T47D (cell line): Measurements from ENCODE around the gene ZNF14.
"Not testable (repeated sequence)": the region's sequence is repeated elsewhere in the genome, so short reads cannot be mapped to it uniquely, and the experiment has no call there.

ENCODE experiments used
- DNase-seq, 2 experiments: peaks; one replicate each; pipeline versions ENCODE4 v3.0.0 to v3.0.0-alpha.2; 2011 to 2012; ENCODE audit warnings: low read depth in 1 of 2, low spot score in 1 of 2
- JUND ChIP-seq: IDR thresholded peaks from 2 replicates; pipeline ENCODE4 v1.6.1; 2012; ENCODE audit warnings: low read depth
- in situ Hi-C: cut with HindIII; loops from 2 replicates; pipeline ENCODE4 v1.10.0; 2016; ENCODE audit warnings: low sequenced_read_pairs, low pct_unique_long_range_greater_than_20kb

ZNF14 gene

DNA sequence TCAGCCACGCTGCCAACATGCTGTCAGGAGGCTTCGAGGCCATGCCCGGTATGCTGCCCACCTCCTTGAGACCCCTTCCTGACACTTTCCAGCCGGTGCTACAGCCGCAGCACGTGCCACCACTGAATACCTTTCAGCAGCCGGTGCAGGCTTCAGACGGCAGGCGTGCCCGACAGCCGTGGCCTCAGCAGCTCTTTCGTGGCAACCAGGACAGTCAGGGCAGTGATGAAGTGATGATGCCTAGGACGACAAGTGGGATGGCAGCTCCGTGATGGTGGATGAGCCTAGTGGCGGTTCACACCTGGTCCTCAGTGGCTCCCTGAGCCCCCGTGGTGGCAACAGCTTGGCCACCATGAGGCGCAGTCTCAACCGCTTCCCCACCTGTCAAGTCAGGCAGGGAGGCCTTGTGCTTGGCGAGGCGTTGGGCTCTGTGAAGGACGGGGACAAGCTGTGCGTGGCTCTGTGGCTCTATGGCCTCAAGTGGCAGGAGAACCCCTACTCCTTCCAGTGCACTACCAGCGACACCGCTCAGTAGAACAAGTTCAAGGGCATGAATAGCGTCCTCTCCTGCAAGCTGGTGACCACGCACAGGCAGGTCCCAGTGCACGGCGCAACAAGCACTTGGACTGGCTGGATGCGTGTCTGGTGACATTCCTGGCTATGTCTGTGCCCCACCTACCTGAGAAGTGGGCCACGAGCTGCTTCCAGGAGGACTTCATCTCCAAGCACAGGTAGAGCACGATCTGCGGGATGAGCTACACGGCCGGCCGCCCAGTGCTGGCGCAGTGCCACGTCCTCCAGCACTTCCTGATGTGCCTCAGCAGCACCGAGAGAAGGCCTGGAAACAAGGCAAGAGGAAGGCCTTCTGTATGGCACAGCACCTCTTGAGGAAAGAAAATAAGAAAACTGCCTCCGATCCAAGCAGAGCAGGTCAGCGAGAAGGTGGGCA lies 18.2 kb upstream of the ZNF14 start:
- in situ Hi-C loops: no loop called here
- no peak for DNase-seq
- TF ChIP-seq JUND: no peak

- DNase-seq: no peak
- in situ Hi-C loops: no loop called here
- no peak for TF ChIP-seq JUND
Observed at GRCh38 chr19:19749908-19750841, 17.3 kb upstream of the ZNF14 start.

- no peak for DNase-seq
- TF ChIP-seq JUND: no peak
- in situ Hi-C loops: no loop called here
Observed at GRCh38 chr19:19749117-19749907, 16.4 kb upstream of the ZNF14 start.

DNA sequence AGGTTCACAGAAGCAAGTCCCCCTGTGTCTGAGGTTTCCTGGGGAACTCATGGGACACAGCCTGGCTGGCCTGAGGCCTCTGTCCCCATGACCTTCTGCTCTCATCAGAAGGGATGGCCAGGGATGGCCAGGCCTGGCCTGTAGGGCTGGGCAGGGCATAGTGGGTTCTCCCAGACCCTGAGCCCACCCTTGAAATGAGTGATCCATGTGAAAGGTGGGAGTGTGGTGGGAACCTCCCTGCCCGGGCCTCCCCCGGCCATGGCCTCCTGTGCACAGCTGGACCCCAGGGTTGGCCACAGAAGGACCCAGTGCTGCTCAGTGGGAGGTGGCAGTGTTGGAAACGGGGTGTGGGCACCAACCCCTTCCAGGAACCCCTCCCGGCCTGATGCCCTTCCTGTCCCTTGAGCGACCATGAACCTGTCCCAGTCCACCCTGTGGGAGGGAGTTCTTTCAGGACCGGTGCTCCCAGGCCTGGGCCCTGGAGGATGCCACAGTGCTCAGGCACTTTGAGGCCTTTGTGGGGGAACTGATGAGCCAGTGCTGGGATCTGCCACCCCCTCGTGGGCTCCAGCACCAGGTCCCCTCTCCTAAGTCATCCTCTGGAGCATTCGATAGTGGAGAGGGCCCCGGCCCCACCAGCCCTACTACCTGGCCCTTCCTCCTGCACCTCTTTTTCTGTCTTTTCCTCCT lies 15.5 kb upstream of the ZNF14 start:
- DNase-seq: no peak
- TF ChIP-seq JUND: no peak
- in situ Hi-C loops: no loop called here

DNA sequence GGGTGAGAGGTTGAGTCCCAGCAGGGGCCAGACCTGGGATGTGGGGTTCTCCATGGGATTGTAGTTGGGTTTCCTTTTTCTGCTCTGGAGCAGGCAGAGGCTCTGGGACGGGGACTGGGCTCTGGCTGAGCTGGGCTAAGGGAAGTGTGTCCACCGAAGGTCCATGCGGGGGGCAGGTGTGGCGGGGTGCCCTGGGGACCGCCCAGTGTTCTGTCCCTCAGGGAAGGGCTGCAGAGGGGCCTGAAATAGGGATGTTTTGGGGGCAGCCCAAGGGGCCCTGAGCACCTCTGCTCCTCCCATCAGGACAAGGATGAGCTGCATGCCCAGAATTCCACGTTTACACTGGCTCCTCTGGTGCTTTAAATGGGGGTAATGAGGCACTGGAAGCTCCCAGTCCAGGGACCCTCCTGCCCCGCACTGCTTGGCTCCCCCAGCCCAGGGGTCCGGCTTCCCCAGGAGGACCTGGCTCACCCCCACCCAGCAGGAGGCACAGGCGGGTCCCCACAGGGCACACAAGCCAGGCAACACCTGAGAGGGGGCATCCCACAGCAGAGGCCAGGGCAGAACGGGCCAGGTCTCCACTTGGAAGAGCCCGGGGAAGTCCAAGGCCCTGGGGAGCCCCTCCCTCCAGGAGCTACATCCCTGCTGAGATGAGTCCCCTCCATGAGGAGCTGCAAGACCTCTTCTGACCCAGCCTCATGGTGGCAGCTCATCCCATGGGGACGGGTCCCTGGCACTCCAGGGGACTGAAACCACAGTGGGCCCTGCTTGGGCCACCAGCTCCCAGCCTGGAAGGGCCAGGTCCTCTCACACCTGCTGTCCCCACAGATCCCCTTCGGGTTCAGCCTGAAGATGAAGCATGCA lies 14.7 kb upstream of the ZNF14 start:
- TF ChIP-seq JUND: no peak
- no peak for DNase-seq
- in situ Hi-C loops: no loop called here

DNA sequence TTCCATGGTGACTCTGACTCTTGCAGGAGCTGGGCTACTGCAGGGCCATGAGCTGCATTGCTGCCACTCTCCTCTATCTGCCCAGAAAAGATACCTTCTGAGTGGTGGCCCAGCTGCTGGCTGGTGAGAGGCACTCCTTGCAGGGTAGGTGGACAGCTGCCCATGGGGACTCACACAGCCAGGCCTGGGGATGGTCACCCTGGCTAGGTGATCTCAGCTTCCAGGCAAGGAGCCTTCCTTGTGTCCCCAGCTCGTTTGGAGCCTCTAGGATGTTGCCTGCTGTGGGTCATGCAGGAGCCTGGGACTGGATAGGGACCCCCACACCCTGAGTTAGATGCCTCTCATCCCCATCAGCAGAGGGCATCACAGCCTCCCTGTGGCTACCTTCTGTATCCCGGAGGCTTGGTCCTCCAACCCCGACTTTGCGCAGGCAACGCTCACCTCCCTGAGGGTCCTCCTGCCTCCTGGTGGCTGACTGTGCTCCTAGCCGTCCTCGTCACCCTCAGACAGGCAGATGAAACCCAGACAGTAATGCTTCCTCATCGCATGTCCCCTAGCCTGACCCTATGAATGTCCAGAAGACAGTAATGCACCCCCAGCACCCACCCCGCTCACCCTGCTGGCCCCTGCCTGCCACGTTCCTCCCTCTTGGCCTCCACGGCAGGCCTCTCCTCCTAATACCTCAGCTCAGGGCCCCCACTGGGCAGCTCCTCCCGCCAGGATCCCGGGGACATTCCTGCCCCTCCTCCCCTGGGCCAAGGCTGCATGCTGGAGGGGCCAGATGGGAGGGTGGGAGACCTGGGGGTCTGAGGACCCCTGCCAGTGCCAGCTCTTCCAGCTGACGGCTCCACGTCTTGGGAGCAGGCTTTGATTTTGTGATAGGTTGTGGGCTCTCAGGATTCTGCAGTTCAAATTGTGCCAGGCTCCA lies 13.6 kb upstream of the ZNF14 start:
- TF ChIP-seq JUND: no peak
- in situ Hi-C loops: no loop called here
- DNase-seq: no peak

DNA sequence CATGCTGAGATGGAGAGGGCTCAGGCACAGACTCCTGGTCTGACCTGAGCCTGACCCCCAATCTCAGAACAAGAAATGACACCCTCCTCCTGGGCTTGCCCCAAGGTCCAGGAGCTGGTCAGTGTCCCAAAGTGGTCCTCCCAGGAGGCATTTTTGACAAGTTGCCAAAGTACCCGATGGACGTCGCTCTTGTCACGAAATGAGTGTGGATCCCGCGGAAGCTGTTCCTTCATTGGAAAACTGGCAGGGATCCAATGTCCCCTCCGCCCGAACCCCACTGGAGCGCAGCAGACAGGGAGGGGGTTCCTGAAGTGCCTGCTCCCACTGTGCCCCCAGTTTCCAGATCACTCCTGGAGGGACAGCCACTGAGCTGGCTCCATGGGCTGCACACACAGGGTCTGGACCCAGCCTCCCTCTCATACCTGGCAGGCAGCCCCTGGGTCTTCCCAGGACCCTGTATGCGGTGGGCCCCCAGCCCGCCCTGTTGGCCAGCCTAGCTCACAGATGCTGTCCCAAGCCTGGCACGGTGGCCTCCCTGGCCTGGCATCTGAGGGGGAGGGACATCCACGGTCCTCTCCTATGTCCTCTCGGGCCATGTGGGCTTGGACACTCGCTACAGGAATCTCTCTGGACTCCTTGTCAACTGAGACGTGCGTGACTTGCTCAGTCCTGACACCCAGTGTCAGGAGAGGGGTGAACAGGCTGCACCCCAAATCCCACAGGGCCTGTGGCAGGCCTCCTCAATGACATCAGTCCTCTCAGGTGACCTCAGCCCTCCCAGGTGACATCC lies 12.8 kb upstream of the ZNF14 start:
- TF ChIP-seq JUND: no peak
- in situ Hi-C loops: no loop called here
- DNase-seq: no peak

DNA sequence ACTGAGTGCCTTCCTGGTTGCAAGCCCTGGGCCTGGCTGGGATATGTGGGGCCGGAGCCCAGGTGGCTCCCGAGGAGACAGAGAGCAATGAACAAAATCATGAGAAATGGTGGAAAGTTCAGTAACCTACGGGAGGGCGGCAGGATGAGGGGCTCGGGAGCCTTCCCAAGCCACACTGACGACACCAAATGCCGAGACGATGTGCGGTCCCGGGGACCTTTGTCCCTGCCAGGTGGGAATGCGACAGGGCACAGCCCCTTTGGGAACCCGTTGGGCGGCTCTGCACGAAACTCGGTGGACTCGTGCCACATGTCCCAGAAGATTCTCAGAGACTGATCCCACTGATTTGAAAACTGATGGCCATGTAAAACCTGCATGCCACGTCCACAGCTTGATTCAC lies 11.7 kb upstream of the ZNF14 start:
- no peak for TF ChIP-seq JUND
- in situ Hi-C loops: no loop called here
- DNase-seq: no peak

DNA sequence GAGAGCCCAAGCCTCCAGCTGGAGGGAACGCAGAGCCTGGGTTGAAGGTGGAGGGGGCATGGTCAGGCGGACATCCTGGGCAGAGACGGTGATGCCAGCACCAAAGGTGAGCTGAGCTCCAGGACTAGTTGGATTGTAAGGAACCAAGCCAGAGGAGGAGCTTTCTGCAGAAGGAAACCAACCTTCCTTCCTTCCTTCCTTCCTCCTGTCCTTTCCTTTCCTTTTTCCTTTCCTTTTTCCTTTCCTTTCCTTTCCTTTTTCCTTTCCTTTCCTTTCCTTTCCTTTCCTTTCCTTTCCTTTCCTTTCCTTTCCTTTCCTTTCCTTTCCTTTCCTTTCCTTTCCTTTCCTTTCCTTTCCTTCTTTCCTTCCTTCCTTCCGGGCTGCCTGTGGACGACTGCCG lies 11.0 kb upstream of the ZNF14 start:
- DNase-seq, in situ Hi-C loops: not testable (repeated sequence)

GRCh38 chr19:19743176-19743575 lies 10.3 kb upstream of the ZNF14 start:
- in situ Hi-C loops: no loop called here
- TF ChIP-seq JUND: no peak
- no peak for DNase-seq
